CD14-positive monocyte (primary cell): ENCODE results near the gene SIRPA. TPM values are rescaled to one million over a fixed set of nuclear protein-coding genes. Genes with fewer than 3 reads are reported as not detected.

Source experiments
- DNase-seq, 3 donors: peaks; one replicate each; pipeline ENCODE4 v3.0.0-alpha.2; 2011 to 2022
- H2AFZ ChIP-seq: 2 replicates; pipeline ENCODE4 v1.6.0; 2012; ENCODE audit warnings: mild to moderate bottlenecking, low read depth, low read length, inconsistent platforms; ENCODE audit not compliant: insufficient read depth, poor library complexity, severe bottlenecking
- H3K27ac ChIP-seq, 2 donors: 1 replicate in 1 of 2; 2 replicates in 1 of 2; pipeline ENCODE4 v1.5.1; 2012 to 2013; ENCODE audit warnings: low read length in 2 of 2, control low read depth in 1 of 2, inconsistent platforms in 1 of 2, low read depth in 1 of 2, mild to moderate bottlenecking in 1 of 2
- H3K27me3 ChIP-seq, 2 donors: one replicate each; pipeline versions ENCODE4 v1.6.0 to v1.6.1; 2011 to 2013; ENCODE audit warnings: low read length in 2 of 2; ENCODE audit not compliant: control insufficient read depth in 2 of 2, insufficient read depth in 2 of 2
- H3K36me3 ChIP-seq, 2 donors: replicated peaks in 1 of 2; 1 replicate in 1 of 2; 2 replicates in 1 of 2; pipeline versions ENCODE4 v1.5.1 to v1.6.1; 2012 to 2013; ENCODE audit warnings: low read length in 2 of 2, control low read depth in 1 of 2, inconsistent platforms in 1 of 2, mild to moderate bottlenecking in 1 of 2; ENCODE audit not compliant: insufficient read depth in 2 of 2, control insufficient read depth in 1 of 2
- H3K4me1 ChIP-seq, 2 donors: 1 replicate in 1 of 2; 2 replicates in 1 of 2; pipeline versions ENCODE4 v1.5.1 to v1.6.1; 2012 to 2013; ENCODE audit warnings: low read length in 2 of 2, control low read depth in 1 of 2, inconsistent platforms in 1 of 2, mild to moderate bottlenecking in 1 of 2, moderate library complexity in 1 of 2; ENCODE audit not compliant: insufficient read depth in 2 of 2, control insufficient read depth in 1 of 2
- H3K4me2 ChIP-seq: replicated peaks from 2 replicates; pipeline ENCODE3; 2012; ENCODE audit warnings: low read length, moderate library complexity, mild to moderate bottlenecking; ENCODE audit not compliant: poor library complexity, severe bottlenecking; ENCODE audit errors: extremely low read depth
- H3K4me3 ChIP-seq, 3 experiments: fragments of 200-600 bp in 1 of 3; sonication (generic) in 1 of 3; replicated peaks in 1 of 3; 1 replicate in 2 of 3; 2 replicates in 1 of 3; pipeline ENCODE4 v1.5.1; 2011 to 2013; ENCODE audit warnings: low read length in 3 of 3, mild to moderate bottlenecking in 3 of 3, control low read depth in 2 of 3, low read depth in 2 of 3, inconsistent platforms in 1 of 3, moderate library complexity in 1 of 3
- H3K79me2 ChIP-seq: 2 replicates; pipeline ENCODE4 v1.6.0; 2012; ENCODE audit warnings: mild to moderate bottlenecking, control low read depth, inconsistent platforms, low read length, moderate library complexity; ENCODE audit not compliant: insufficient read depth
- H3K9ac ChIP-seq: 2 replicates; pipeline ENCODE4 v1.6.0; 2017; ENCODE audit warnings: low read length, mild to moderate bottlenecking; ENCODE audit not compliant: insufficient read depth, poor library complexity, severe bottlenecking
- H3K9me3 ChIP-seq, 2 donors: replicated peaks in 1 of 2; 1 replicate in 1 of 2; 2 replicates in 1 of 2; pipeline versions ENCODE4 v1.5.1 to v1.6.1; 2012 to 2013; ENCODE audit warnings: low read length in 2 of 2, control low read depth in 1 of 2; ENCODE audit not compliant: control insufficient read depth in 1 of 2, insufficient read depth in 1 of 2
- H4K20me1 ChIP-seq: 2 replicates; pipeline ENCODE4 v1.6.0; 2012; ENCODE audit warnings: mild to moderate bottlenecking, low read length, control low read depth, moderate library complexity; ENCODE audit not compliant: insufficient read depth
- H3K27ac Mint-ChIP-seq, 7 donors: one replicate each; pipeline ENCODE4 v1.8.0; 2020; ENCODE audit warnings: mild to moderate bottlenecking in 7 of 7, mixed read lengths in 7 of 7, moderate library complexity in 6 of 7, inconsistent platforms in 2 of 7
- H3K27me3 Mint-ChIP-seq, 3 donors: one replicate each; pipeline ENCODE4 v1.8.0; 2021 to 2022; ENCODE audit warnings: low read depth in 3 of 3, mild to moderate bottlenecking in 3 of 3, mixed read lengths in 3 of 3, moderate library complexity in 3 of 3, inconsistent platforms in 1 of 3
- H3K36me3 Mint-ChIP-seq, 2 donors: one replicate each; pipeline ENCODE4 v1.8.0; 2020; ENCODE audit warnings: mixed read lengths in 2 of 2, inconsistent platforms in 1 of 2, mild to moderate bottlenecking in 1 of 2
- H3K4me1 Mint-ChIP-seq: one replicate; pipeline ENCODE4 v1.8.0; 2020; ENCODE audit warnings: mild to moderate bottlenecking, mixed read lengths
- H3K4me3 Mint-ChIP-seq, 2 donors: one replicate each; pipeline ENCODE4 v1.8.0; 2020; ENCODE audit warnings: mild to moderate bottlenecking in 2 of 2, mixed read lengths in 2 of 2, moderate library complexity in 1 of 2
- H3K9me3 Mint-ChIP-seq, 7 donors: one replicate each; pipeline ENCODE4 v1.8.0; 2020 to 2022; ENCODE audit warnings: mixed read lengths in 7 of 7, mild to moderate bottlenecking in 6 of 7, moderate library complexity in 6 of 7, inconsistent platforms in 2 of 7
- WGBS: methylation state at CpG from one replicate; pipeline ENCODE4 v1.1.5; 2013; ENCODE audit warnings: missing lambda C conversion rate; ENCODE audit not compliant: insufficient coverage; 5-methylcytosine and 5-hydroxymethylcytosine counted together
- intact Hi-C, 2 donors: fragments of 100-400 bp; cut with micrococcal nuclease; formaldehyde crosslinking; loops; one replicate each; pipeline versions ENCODE4 v1.15.0 to v1.15.1; 2023
- polyA plus RNA-seq, 3 donors: library from polyadenylated mRNA; depleted of rRNA in 1 of 3; unstranded in 2 of 3; stranded (reverse) in 1 of 3; fragments of 300-500 nt in 2 of 3; fragments of >200 nt in 1 of 3; fragmentation: Illumina TruSeq in 2 of 3; gene quantifications; 1 replicate in 2 of 3; 2 replicates in 1 of 3; pipeline ENCODE4 v1.2.3, GENCODE V29; 2012 to 2021
- TF ChIP-seq, protein P1 (sequence below): fragments of 200-600 bp; IDR thresholded peaks from one replicate; pipeline ENCODE4 v1.8.0; 2022; ENCODE audit warnings: antibody characterized with exemption, mild to moderate bottlenecking

SIRPA gene
- polyA plus RNA-seq, 3 donors: 28.4 to 126 (median 58.3) TPM

DNA sequence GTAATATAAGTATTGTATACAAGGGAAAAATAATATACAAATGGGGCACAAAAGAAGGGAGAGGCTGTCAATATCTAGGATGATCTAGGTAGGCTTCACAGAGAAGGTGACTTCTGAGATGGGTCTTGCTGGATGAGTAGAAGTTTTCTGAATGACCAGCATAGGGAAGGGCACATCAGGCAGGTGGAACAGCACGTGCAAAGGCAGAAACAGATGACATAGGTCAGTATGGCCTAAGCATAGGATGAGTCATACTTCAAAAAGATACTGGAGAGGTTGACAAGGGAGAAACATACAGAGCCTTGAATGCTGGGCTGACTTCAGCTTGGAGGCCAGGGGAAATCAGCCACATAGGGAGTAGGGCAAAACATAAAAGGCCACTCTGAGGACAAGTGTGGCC is 31.9 kb upstream of the SIRPA start:
- Mint-ChIP-seq H3K27ac (peak overlapping the region in 3 of 7 donors; percentile 1 to 58 (median 51)), H3K4me3 (peak overlapping the region in 1 of 2 donors; percentile 44), H3K9me3 (peaks cover 0 to 5% (median 2%) of the 10 kb centered on the region in 7 donors), H3K36me3 (peaks cover 0 to 11% of the 10 kb centered on the region in 2 donors), H3K4me1 (peaks cover 53% of the 10 kb centered on the region), H3K27me3 (peaks cover 0 to 7% (median 2%) of the 10 kb centered on the region in 3 donors)
- Histone ChIP-seq H3K27me3 (no peaks in the 10 kb centered on the region), H3K4me3 (no peak overlapping the region), H3K27ac (no peak overlapping the region), H3K9ac (no peak overlapping the region), H3K9me3 (no peaks in the 10 kb centered on the region), H2AFZ (no peak overlapping the region), H3K4me1 (peaks cover 38 to 46% of the 10 kb centered on the region in 2 donors), H3K79me2 (no peaks in the 10 kb centered on the region), H3K36me3 (no peaks in the 10 kb centered on the region), H4K20me1 (no peaks in the 10 kb centered on the region), H3K4me2 (no peak overlapping the region)
- whole genome bisulfite sequencing: no CpG with 5 or more reads among the region's 1 CpG
- TF ChIP-seq, protein P1, sequence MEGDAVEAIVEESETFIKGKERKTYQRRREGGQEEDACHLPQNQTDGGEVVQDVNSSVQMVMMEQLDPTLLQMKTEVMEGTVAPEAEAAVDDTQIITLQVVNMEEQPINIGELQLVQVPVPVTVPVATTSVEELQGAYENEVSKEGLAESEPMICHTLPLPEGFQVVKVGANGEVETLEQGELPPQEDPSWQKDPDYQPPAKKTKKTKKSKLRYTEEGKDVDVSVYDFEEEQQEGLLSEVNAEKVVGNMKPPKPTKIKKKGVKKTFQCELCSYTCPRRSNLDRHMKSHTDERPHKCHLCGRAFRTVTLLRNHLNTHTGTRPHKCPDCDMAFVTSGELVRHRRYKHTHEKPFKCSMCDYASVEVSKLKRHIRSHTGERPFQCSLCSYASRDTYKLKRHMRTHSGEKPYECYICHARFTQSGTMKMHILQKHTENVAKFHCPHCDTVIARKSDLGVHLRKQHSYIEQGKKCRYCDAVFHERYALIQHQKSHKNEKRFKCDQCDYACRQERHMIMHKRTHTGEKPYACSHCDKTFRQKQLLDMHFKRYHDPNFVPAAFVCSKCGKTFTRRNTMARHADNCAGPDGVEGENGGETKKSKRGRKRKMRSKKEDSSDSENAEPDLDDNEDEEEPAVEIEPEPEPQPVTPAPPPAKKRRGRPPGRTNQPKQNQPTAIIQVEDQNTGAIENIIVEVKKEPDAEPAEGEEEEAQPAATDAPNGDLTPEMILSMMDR: no peak
- intact Hi-C loops: no loop called here
- peak in 2 of 3 donors; percentile 54 to 73 for DNase-seq

DNA sequence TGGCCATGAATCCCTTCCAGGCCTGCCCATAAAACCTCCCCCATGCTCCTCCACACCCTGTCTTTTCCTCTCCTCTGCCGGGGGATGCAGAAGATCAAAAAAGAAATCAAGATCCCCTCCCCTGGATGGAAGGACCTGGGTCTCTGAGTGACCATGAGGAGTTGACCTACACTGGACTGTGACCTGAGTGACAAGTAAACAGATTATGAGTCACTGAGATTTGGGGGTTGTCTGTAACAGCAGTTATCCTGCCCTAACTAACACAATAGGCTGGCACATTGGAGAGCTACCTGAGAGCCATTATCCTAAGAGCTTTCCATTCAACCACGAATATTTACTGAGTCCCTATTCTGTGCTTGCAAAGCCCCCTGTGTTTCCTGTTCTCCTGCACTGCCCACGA is 28.4 kb upstream of the SIRPA start:
- peaks cover 55 to 62% of the 10 kb centered on the region in 2 donors for H3K4me1 ChIP-seq
- H4K20me1 ChIP-seq: no peaks in the 10 kb centered on the region
- peaks cover 0 to 7% (median 5%) of the 10 kb centered on the region in 3 donors for H3K27me3 Mint-ChIP-seq
- DNase-seq: peak in 1 of 3 donors; percentile 21
- H3K27me3 ChIP-seq: no peaks in the 10 kb centered on the region
- TF ChIP-seq, protein P1: no peak
- WGBS: 4% methylated on average over 2 of the region's 3 CpGs
- H3K36me3 ChIP-seq: no peaks in the 10 kb centered on the region
- H3K27ac Mint-ChIP-seq: no peak overlapping the region
- intact Hi-C loops: no loop called here
- no peak overlapping the region for H3K4me3 ChIP-seq
- H3K4me1 Mint-ChIP-seq: peaks cover 61% of the 10 kb centered on the region
- H3K9ac ChIP-seq: no peak overlapping the region
- no peak overlapping the region for H2AFZ ChIP-seq
- H3K79me2 ChIP-seq: no peaks in the 10 kb centered on the region
- H3K4me3 Mint-ChIP-seq: no peak overlapping the region
- H3K36me3 Mint-ChIP-seq: peaks cover 0 to 8% of the 10 kb centered on the region in 2 donors
- H3K9me3 Mint-ChIP-seq: peaks cover 0 to 6% (median 2%) of the 10 kb centered on the region in 7 donors
- no peak overlapping the region for H3K4me2 ChIP-seq
- no peaks in the 10 kb centered on the region for H3K9me3 ChIP-seq
- no peak overlapping the region for H3K27ac ChIP-seq
